ENCODE results near the gene FAM120C. TPM values are rescaled to one million over a fixed set of nuclear protein-coding genes. Genes with fewer than 3 reads are reported as not detected.

FAM120C gene
- total and polyA plus RNA-seq, 2 experiments from 2014 or later = 9.3 to 9.8 TPM

- TF ChIP-seq CTCF (conservative IDR thresholded peaks at IDR 0.05; ENCODE audit: low read depth in 2 of 2) (no peak), EZH2 (IDR thresholded peaks at IDR 0.05; ENCODE audit: low read depth, unreplicated experiment) (no peak), POLR2AphosphoS5 (IDR thresholded peaks at IDR 0.05; ENCODE audit: low read depth) (no peak), JUNB (IDR thresholded peaks at IDR 0.05; ENCODE audit: unreplicated experiment) (no peak)
These were observed 97.4 kb downstream of the FAM120C start (continued) for GRCh38 chrX:54085666-54086065.

- H3K4me3 Mint-ChIP-seq = no peak overlapping the region
- Histone ChIP-seq H2AFZ (no peak overlapping the region), H4K20me1 (replicated peaks; ENCODE audit: insufficient read depth) (no peaks in the 10 kb centered on the region), H3K79me2 (replicated peaks; ENCODE audit: insufficient read depth) (no peaks in the 10 kb centered on the region), H3K4me3 (no peak overlapping the region), H3K27me3 (ENCODE audit: insufficient read depth) (no peaks in the 10 kb centered on the region), H3K4me1 (ENCODE audit: insufficient read depth) (no peaks in the 10 kb centered on the region), H3K4me2 (no peak overlapping the region), H3K9me2 (ENCODE audit: insufficient read depth) (no peaks in the 10 kb centered on the region), H3F3A (replicated peaks; ENCODE audit: low read depth) (no peaks in the 10 kb centered on the region), H3K27ac (ENCODE audit: low read depth) (no peak overlapping the region), H3K36me3 (ENCODE audit: insufficient read depth) (no peaks in the 10 kb centered on the region)
- no peaks in the 10 kb centered on the region; the same call in 2 of the 3 replicates for H3K36me3 Mint-ChIP-seq (ENCODE audit: low read depth)
- no peaks in the 10 kb centered on the region for H3K4me1 Mint-ChIP-seq
- H3K27ac Mint-ChIP-seq = no peak overlapping the region
- H3K27me3 Mint-ChIP-seq (ENCODE audit: insufficient read depth, low read depth, poor library complexity) = peaks cover 2% of the 10 kb centered on the region
- TF ChIP-seq CREB1 (CRISPR knock-in tag; IDR thresholded peaks at IDR 0.05; ENCODE audit: low read depth) (no peak), CTCF (conservative IDR thresholded peaks at IDR 0.05; ENCODE audit: low read depth in 2 of 2) (no peak)
- ATAC-seq = no peak
- DNase-seq (ENCODE audit: low spot score) = no peak
- no peaks in the 10 kb centered on the region for H3K9me3 Mint-ChIP-seq
These were observed 106.2 kb downstream of the FAM120C start for GRCh38 chrX:54076903-54077302.

GRCh38 chrX:54074826-54075225, 108.2 kb downstream of the FAM120C start:
- no peak overlapping the region for H3K27ac Mint-ChIP-seq
- no peak for TF ChIP-seq ZNF114 (CRISPR knock-in tag; IDR thresholded peaks at IDR 0.05)
- TF ChIP-seq STAT1 (IDR thresholded peaks at IDR 0.05; ENCODE audit: unreplicated experiment) = no peak
- TF ChIP-seq ZNF331 (CRISPR knock-in tag; IDR thresholded peaks at IDR 0.05; ENCODE audit: low read depth) = no peak
- TF ChIP-seq EZH2 (IDR thresholded peaks at IDR 0.05; ENCODE audit: low read depth, unreplicated experiment) = no peak
- TF ChIP-seq CTCF (conservative IDR thresholded peaks at IDR 0.05; ENCODE audit: low read depth in 2 of 2) = no peak
- no peak for TF ChIP-seq REST (IDR thresholded peaks at IDR 0.05; ENCODE audit: unreplicated experiment)

More at GRCh38 chrX:54074826-54075225, 108.2 kb downstream of the FAM120C start:
- Mint-ChIP-seq H3K36me3 (ENCODE audit: low read depth) (no peaks in the 10 kb centered on the region; the same call in 2 of the 3 replicates), H3K4me3 (no peak overlapping the region), H3K27me3 (ENCODE audit: insufficient read depth, low read depth, poor library complexity) (peaks cover 2% of the 10 kb centered on the region), H3K9me3 (no peaks in the 10 kb centered on the region), H3K4me1 (peaks cover 3% of the 10 kb centered on the region; the same call in 2 of the 3 replicates)
- Histone ChIP-seq H3K27ac (ENCODE audit: low read depth) (no peak overlapping the region), H3F3A (replicated peaks; ENCODE audit: low read depth) (no peaks in the 10 kb centered on the region), H3K36me3 (ENCODE audit: insufficient read depth) (no peaks in the 10 kb centered on the region), H3K4me3 (no peak overlapping the region), H4K20me1 (replicated peaks; ENCODE audit: insufficient read depth) (no peaks in the 10 kb centered on the region), H2AFZ (no peak overlapping the region), H3K27me3 (ENCODE audit: insufficient read depth) (no peaks in the 10 kb centered on the region), H3K79me2 (replicated peaks; ENCODE audit: insufficient read depth) (no peaks in the 10 kb centered on the region), H3K4me2 (no peak overlapping the region), H3K9me2 (ENCODE audit: insufficient read depth) (no peaks in the 10 kb centered on the region), H3K4me1 (ENCODE audit: insufficient read depth) (no peaks in the 10 kb centered on the region)
- ATAC-seq (no peak), DNase-seq (ENCODE audit: low spot score) (no peak)
